CD4-positive, alpha-beta T cell treated with Interleukin-2 at 100 ng/mL for 4 hours (primary cell): ENCODE measurements around the gene HIVEP2.

Experiments used
- DNase-seq: peaks from one replicate; pipeline ENCODE4 v3.0.0-alpha.2; 2020; ENCODE audit warnings: low spot score

HIVEP2 gene

DNA sequence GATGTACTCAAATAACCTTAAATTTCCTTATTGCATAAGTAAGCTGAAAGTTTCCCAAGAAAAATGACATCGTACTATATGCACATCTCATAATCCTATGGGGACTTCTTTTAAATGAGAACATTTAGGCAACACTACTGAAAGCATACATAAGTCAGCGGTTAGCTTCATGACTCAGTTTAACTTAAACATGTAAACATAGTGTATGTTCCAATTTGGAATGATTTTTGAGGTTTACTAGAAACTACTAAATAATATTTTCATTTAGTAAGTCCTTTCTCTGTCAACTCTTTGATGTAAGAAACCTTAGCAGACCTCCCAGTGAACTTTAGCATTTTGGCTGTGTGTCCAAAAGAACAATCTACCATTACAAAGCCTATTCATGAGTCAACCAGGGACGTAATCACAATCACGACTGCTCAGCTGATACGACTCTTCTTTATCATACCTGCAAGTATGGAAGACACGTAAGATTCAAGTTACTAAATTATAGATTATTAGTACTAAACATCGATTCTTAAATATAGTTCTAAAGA, 19.3 kb downstream of the HIVEP2 start:
- peak; percentile 30 for DNase-seq

DNA sequence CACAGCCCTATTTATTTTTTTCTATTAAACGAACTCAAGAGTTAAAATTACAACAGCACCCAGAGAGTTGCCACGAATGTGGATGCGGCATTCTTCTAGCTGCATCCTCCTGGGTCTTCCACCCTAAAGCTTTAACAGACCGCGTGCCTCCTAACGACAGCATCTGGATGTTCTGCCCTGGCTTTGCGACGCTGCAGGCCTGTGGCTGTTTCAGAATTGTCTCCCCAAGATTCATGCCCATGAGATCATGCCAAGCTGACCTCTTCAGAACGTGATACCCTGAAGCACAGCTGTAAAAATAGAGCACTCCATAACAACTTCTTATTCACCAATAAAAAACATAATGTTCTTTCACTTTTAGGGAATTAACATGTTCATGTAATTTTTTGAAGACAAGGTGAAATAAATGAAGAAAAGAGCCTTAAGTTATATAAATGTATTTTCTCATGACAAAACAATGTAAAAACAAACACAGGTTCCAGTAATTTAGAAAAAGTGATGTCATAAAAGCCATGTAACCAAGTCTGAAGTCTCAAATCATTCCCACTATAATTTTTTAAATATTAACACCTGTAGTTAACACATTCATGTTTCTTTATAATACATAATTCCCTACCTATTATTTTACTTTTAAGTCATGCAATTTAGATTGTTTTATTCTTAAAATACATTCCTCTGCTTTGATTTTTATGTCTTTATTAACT, 26.5 kb downstream of the HIVEP2 start:
- no peak for DNase-seq

DNA sequence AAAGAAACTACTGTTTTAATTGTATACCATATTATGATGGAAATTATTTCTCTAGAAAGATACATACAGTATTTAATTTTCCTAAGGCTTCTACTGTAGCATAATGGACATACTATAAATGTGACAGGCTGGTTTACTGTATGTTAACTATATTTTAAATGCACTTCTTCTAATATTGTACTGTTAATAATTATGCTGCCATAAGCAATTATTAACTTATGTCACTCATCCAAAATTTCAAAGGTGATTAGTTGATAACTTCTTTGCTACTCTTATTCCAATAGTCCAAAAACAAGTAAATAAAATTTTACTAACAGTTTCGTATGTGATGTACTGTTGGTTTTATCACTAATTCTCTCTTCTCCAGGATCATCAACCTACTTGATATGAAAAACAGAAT, 28.1 kb downstream of the HIVEP2 start:
- DNase-seq, result no peak

DNA sequence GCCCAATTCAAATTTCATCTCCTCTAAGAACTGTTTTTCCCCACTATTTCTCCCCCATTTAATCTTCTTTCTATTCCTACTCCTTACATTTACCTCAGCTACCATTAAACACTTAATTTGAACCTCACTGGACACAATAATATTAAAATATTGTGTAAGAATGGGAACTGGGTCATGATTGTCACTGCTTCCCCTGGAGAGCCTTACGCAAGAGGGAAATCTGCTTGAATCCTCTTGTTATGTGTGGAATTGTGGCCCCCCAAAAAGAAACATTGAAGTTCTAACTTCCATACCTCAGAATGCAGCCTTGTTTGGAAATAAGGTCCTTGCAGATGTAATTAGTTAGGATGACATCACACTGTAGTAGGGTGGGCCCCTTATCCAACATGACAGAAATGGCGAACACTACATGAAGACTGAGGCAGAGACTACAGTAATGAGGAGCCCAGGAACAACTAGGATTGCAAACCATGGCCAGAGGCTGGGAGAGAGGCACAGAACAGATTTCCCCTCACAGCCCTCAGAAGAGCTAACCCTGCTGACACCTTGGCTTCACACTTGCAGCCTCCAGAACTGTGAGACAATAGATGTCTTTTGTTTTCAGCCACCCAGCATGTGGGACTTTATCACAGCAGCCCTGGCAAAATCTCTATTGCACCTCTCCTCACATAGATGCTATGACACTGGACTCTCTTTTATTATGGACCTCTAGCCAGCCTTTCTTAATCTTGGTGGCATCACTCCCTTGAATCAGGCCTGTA, 29.9 kb downstream of the HIVEP2 start:
- DNase-seq, result peak; percentile 33

DNA sequence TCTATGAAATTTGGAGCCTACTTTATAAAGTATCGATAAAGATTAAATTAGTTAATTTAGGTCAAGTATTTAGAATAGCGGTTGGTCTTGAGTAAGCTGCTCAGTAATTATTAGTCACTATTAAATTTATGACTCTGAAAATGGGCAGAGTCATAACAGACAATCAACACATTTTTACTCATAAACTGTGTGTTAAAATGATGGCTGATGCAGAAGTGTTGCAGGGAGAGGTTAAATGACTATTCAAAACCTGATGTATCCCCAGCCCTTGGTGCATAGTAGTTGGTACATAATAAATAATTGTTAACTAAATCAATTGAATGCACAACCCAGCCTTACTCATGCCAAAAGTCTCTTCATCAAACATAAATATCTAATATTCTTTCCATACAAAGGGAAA, 30.6 kb downstream of the HIVEP2 start:
- no peak for DNase-seq

DNA sequence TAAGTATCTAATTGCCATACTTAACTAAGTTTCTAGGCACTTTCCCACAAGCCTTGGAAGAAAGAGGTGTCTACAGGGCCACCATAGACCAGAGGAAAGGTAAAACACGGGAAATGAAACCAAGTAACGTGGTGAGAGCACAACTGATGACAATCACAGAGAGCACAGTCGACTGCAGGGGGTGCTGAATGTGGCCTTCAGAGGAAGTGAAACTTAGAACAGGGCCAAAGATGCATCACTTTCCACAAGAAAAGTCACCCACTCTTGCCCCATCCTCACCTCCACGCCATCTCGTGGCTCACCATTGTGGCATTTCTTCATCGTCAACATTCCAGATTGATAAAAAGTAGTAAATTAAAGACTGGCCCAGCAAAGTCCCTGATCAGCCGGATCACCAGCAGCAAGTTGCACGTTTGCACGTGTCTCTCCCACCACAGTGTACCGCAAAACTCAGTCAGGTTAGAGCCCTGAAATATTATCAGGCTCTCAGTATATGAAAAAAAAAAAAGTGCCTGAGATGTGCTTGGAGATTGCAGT, 31.4 kb downstream of the HIVEP2 start:
- peak; percentile 77 for DNase-seq

DNA sequence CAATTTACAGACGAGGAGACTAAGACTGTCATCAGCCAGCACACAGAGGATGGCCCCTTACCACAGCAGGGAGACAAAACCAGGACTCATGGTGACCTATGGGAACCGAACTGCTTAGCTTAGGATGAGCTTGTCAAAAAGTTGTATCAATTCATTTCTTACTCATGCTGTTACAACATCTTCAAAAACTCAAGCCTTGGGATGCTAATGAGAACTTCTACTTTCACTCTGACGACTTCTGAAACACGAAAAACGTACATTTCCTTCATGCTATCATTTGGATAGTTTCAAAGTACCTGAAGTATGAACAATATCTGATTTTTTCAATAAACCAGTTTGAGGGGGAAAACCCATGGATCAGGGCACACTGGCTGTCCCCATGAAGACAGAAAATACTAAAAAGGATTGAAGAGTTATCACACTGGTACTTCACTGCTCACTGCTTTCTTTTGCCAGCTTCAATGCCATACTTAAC, 31.9 kb downstream of the HIVEP2 start:
- peak; percentile 28 for DNase-seq

DNA sequence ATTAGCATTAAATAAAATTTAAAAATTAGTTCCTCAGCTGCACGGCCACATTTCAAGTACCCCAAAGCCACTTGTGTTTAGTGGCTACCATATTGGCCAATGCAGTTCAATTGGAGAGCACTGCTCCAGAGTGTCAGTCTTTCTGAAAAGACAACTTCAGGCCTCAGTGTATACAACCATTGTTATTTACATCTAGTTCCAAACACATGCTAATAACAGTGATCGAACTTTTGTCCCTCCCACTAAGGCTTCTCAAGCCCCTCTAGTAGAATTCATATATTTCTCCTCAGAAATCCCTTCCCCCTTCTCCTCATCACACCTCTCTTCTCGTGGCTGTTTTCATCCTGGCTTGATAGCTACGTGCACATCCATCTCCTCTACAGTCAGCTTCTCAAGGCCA, 32.9 kb downstream of the HIVEP2 start:
- no peak for DNase-seq

DNA sequence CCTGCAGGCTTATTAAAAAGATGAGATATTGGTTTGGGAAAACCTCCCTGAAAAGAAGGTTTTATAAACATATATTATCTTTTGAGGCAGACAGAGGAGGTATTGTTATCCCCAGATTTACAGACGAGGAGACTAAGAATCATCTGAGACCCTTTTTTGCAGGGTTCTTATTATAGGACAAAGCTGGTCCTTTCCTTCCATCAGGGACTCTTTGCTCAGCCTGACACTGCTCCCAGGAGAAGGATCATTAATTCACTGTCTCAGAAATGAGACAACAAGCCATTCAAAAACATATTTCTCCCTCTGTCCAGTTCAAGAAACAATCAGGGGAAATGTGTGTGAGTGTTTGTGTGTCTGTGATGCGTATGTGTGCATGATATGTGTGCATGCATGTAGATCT, 33.5 kb downstream of the HIVEP2 start:
- no peak for DNase-seq

DNA sequence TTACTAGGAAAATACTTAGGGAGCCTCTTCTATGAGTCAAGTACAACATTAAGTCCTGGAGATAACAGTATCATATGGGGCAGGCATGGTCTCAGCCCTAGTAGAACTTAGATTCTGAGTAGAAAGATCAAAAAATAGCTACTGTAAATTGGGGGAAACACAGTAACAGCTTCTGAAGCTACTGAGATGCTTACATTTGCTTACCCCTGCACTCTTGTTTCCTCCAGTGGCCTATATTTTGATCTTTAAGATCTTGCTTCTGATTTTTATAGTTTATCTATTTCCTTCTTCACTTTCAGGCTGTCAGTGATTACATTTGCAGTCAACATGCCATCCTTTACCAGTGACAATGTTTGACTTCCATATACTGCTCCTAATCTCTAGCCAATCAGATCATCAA, 35.3 kb downstream of the HIVEP2 start:
- peak; percentile 45 for DNase-seq

DNA sequence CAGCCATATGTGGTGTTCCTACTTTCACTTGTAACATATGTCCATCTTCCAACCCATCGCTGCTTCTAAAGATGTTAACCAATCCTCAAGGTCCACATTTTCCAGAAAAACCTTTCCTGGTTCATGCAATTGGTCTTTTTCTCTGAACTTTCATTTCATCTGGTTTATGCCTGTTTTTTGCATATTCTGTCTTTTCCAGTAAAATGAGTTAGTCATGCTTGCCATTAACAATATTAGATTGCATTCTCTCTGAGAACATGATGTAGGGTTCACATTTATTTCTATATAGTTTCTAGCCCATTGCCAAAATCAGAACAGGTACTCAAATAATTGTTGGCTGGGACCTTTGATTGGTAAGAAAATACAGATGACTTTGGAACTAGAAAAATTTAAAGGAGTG, 36.7 kb downstream of the HIVEP2 start:
- DNase-seq, result no peak

DNA sequence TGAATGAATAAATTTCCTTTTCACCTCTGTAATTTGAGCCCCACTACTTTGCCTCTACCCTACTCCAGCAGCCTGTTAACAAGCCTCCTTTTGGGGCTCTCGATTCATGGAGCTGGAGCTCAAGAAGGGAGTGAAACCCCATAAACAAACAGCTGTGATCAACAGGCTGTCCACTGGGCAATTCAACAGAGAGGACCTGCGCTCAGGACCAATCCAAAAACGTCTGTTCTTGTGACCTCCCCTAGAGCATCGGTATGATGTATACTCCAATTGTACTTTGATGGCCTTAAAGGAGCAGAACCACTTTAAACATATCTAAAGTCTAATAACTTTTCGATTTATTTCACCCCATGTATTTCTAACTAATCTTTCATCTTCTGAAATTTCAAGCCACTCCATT, 37.4 kb downstream of the HIVEP2 start:
- DNase-seq, result peak; percentile 53

DNA sequence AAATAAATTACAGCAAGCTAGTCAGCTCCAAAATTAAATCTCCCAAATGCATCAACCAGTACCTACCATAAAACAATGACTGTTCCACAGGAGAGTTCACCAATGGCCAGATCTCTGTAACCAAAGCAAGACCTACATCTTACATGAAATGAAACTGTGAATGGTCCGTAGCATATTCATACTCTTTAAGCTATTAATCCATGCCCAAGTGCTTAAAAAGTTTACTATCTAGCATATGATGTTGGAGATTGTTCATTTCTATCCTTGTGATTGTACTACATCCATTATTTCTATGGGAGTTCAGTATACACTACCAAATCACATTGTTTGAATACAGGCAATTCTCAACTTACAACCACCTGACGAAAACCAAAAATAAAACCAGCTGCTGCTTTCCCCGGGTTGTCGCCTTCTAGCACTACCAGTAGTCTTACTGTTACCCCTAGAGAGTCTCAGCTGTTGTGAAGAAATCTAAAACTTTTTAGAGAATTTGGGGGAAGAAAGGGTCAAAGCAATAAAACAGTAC, 38.0 kb downstream of the HIVEP2 start:
- DNase-seq, result peak; percentile 46

DNA sequence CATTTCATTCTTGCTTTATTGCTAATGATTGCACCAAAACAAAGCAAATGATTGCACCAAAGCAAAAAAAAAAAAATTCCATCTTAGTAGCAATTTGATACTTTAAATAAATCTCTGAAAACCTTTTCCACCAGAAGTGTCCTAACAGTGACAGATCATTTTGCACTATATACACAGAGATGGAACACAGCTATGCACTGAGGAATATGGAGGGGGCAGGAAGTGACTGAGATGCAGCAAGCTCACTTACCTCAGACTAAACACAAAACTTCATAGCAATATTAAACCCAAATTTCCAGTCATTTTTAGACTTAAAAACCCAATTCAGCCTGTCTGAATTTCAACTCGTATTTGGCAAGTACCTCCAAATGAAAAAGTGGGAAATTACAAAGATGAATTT, 41.2 kb downstream of the HIVEP2 start:
- DNase-seq, result peak; percentile 41

DNA sequence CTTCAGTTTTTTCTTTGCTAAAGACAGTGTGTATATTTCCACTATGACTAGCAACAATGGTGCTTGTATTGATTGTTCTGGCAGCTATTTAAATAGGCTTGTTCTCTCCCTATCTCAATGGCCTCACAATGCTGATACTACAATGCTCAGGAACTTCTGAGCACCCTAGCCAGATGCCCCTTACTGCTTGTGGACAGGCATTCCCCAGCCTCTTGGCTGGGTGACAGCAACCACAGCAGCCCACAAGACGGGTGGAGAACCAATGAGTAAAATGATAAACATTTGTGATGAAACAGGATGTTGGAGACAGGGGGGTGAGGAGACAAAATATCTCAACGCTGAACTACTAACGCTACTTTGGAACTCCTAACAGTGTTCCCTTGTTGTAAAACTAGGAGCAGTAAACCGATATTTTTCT, 42.3 kb downstream of the HIVEP2 start:
- peak; percentile 80 for DNase-seq

DNA sequence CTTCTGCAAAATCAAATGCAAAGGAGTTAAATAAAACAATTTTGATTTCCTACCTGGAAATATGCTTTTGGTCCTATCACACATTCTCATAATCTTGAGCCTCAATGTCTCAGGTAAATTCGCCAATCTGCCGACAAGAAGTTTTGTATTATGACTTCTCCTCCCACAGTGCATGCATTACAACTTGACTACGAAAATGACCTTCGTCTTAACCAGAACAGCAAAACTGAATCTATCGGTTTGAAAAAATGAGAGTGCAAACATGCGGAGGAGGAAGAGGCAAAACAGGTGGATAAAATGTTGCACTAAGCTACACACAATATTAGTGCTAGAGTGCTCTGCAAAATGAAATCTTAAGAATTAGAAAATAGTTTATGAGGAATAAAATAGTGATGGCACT, 43.4 kb downstream of the HIVEP2 start:
- DNase-seq, result no peak

DNA sequence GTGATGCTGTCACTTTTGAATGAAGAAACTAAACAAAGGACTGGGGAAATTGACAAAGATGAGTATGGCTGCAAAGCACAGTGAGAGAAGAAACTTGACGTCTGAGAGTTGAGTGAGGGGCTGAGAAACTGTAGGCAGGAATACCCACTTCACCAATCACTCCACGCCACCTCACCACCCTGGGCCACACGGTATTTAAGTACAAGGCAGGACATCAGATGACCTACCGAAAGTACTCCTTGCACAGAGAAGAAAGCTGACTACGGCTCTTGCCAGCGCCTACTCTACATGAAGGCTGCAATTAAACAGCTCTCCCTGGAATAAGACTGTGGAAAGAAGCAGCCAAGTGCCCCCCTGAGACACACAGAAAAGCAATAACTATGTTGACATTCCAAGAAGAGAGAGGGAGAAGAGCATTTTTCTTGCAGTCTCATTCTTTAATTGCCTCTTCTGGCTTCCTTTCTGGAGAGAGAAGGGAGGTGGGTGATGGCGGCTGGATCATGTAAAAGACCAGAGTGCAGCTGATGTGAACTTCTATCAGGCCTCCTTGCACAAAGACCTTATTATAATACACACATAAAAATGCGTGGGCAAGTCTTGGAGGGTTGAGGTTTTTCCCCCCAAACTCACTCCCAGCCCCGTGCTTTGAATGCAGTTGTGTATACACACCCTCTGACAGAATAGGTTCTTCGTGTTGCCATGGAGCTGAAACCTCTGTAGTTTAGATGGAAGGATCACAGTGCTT, 44.6 kb downstream of the HIVEP2 start:
- DNase-seq, result peak; percentile 64

DNA sequence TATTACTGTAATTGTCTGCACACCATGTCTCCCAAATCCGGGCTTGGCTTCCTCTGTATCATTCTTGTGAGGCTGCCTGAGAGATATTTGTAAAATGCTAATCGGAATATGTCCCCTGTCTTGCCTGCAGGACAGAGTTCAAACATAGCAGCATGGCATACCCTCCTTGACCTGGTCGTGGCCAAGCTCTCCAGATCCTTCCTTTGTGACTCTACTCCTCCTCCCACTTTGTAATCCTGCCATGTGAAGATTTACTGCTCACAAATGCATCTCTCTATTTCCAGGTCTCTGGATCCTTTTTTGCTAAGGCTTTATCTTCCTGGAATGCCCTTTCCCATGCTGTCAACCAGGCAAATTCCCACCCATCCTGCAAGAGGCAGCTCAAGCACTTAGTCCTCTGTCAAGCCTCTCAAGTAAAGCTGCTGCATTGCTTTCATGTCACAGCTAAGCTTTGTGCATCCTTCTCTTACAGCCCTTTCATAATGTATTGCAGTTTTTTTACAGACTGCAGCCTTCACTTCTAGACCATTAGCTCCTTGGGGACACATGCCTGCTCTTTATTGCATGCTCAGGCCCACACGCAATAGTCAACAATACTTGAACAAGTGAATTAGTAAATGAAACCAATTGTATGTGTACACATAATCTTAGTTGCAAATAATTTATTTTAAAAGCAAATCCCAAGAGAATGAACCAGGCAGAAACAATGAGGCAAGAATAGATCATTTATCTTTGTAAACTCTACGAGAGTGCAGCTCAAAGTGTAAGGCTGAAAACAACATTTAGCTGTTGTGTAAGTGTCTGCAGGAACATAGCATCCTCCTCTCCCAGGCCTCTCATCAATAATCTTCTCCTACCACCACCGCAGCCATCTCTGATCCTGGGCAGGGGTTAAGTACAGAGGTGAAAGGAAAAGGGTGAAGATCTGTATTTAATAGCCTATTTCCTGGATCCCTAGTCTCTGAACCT, 45.8 kb downstream of the HIVEP2 start:
- no peak for DNase-seq

DNA sequence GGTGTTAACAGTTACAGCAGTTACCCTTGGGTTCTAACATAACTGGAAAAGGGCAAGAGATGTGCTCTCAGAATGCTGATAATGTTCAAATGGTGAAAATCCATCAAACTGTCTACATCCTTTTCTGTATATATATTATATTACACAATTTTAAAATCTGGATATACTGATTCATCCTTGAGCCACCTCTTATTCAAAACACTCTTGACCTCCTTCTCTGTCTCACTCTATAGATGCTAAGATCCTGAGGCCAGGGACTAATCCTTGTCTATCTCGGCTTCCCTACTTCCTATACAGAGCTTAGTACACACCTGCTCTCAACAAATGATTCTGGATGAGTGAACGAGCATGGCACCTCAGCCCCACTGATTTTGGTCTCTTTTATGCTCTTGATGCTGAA, 47.3 kb downstream of the HIVEP2 start:
- DNase-seq, result no peak

DNA sequence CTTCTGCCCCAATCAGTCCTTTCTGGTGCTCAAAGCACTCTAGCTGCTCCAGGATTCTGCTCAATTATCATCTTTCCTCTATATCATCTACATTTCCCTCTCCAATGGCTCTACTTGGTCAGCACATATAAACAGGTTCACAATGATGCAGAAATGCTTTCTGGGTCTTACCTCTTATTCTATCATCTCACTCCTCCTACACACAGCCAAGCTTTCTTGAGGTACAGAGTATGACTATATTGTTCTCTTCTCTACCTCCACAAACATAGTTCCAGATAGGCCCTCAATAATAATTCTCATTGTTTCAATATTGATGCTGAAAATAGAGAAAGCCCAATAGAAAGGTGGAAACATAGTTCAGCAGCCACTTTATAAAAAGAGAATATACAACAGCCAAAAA, 48.2 kb downstream of the HIVEP2 start:
- DNase-seq, result no peak

DNA sequence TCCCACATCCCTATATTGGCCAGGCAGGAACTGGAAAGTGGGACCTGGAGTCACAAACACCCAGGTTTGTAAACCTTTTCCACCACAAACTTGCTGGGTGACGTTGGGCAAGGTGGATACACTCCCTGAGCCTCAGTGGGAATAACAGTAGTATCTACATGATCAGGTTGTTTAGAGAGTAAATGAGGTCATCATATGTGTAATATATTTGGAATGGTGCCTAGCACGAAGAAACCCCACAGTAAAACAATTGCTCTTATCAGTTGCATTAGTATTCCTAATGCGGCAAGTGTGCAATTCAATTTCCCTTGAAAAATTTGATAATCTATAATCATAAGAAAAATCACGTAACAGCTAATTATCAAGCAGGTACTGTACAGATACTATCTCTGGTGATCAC, 51.9 kb downstream of the HIVEP2 start:
- DNase-seq, result no peak
